Adrenal gland (tissue), 12 donors: Measurements from ENCODE around the gene PARD3B. TPM values are rescaled to one million over a fixed set of nuclear protein-coding genes. Genes with fewer than 3 reads are reported as not detected.

Experiments
- DNase-seq, 7 donors: peaks; one replicate each; pipeline ENCODE4 v3.0.0-alpha.2; 2019 to 2020
- H3K27ac ChIP-seq, 5 donors: fragments of 200-600 bp; sonication (generic) in 4 of 5; 1 replicate in 3 of 5; 2 replicates in 2 of 5; pipeline versions ENCODE4 v1.5.1 to v1.8.0; 2016 to 2020; ENCODE audit warnings: mild to moderate bottlenecking in 1 of 5
- H3K27me3 ChIP-seq: fragments of 200-600 bp; 2 replicates; pipeline ENCODE4 v1.8.0; 2021
- H3K36me3 ChIP-seq, 2 donors: fragments of 200-600 bp; replicated peaks in 1 of 2; 1 replicate in 1 of 2; 2 replicates in 1 of 2; pipeline versions ENCODE4 v1.5.1 to v1.8.0; 2018 to 2022
- H3K4me1 ChIP-seq, 2 donors: fragments of 200-600 bp; replicated peaks in 1 of 2; 1 replicate in 1 of 2; 2 replicates in 1 of 2; pipeline versions ENCODE4 v1.5.1 to v1.8.0; 2018 to 2021
- H3K4me3 ChIP-seq, 4 donors: fragments of 200-600 bp; sonication (generic) in 3 of 4; one replicate each; pipeline ENCODE4 v1.5.1; 2016 to 2018
- H3K9me3 ChIP-seq, 3 donors: fragments of 200-600 bp; sonication (generic) in 1 of 3; replicated peaks in 1 of 3; 1 replicate in 2 of 3; 2 replicates in 1 of 3; pipeline versions ENCODE4 v1.5.1 to v1.8.0; 2016 to 2021
- CTCF ChIP-seq, 6 experiments: fragments of 450-650 bp in 4 of 6; fragments of 200-600 bp in 2 of 6; sonication (generic) in 1 of 6; IDR thresholded peaks; 1 replicate in 5 of 6; 2 replicates in 1 of 6; pipeline versions ENCODE4 v1.5.1 to v1.8.0; 2016 to 2021; ENCODE audit warnings: antibody characterized with exemption in 6 of 6, mild to moderate bottlenecking in 2 of 6, moderate library complexity in 1 of 6
- POLR2A ChIP-seq, 2 donors: fragments of 450-650 bp; IDR thresholded peaks; one replicate each; pipeline ENCODE4 v1.6.1; 2017; ENCODE audit warnings: antibody characterized with exemption in 2 of 2, mild to moderate bottlenecking in 2 of 2, moderate library complexity in 1 of 2
- whole genome bisulfite sequencing, 4 donors: extraction: QIAGEN DNeasy Blood & Tissue Kit in 2 of 4; methylation state at CpG; one replicate each; pipeline versions ENCODE4 v1.1.5 to v1.1.7; 2013 to 2017; 5-methylcytosine and 5-hydroxymethylcytosine counted together
- intact Hi-C, 2 donors: fragments of 100-400 bp; cut with DNase I; formaldehyde crosslinking; loops; one replicate each; pipeline versions ENCODE4 v1.14.1 to v1.15.0; 2022 to 2023
- polyA plus RNA-seq, 3 donors: library from polyadenylated mRNA; stranded (reverse); fragments of 200-250 nt in 2 of 3; fragments of 350-450 nt in 1 of 3; fragmentation: Illumina TruSeq in 1 of 3; extraction: RNeasy Lipid Tissue Mini Kit (QIAGEN cat#74804) in 1 of 3; gene quantifications; one replicate each; pipeline ENCODE4 v1.2.3, GENCODE V29; 2013 to 2014
- total RNA-seq, 9 donors: library from RNA; depleted of rRNA in 4 of 9; stranded (reverse); fragments of >200 nt in 4 of 9; fragments of 120-200 nt in 1 of 9; fragmentation: NEBNext Ultra II Directional in 1 of 9; extraction: Animal tissue kit (Norgen Biotek cat#: 25700) in 1 of 9; gene quantifications; one replicate each; pipeline versions ENCODE4 v1.1.0 to v1.2.4, GENCODE V29; 2013 to 2023
- donor health status: healthy with polysubstance abuse.
- donor health status: Bipolar disorder and iron deficiency.
- donor health status: DM: yes; HTN: yes; CAD: no.
- donor health status: DM: no; HTN: no; CAD: no.
- donor health status: DM: no; HTN: no; CAD: no.
- donor health status: DM: yes; HTN: yes; CAD: no.

Gene PARD3B
- total and polyA plus RNA-seq, 12 donors: 1.9 to 20.4 (median 9.5) TPM

GRCh38 chr2:205539603-205540002 lies 994.3 kb downstream of the PARD3B start:
- H3K36me3 ChIP-seq: no peaks in the 10 kb centered on the region
- no peak for TF ChIP-seq CTCF (IDR thresholded peaks at IDR 0.05)
- no peak for TF ChIP-seq POLR2A (IDR thresholded peaks at IDR 0.05)
- 78 to 90% (median 82%) methylated on average over 5 of the region's 5 CpGs for WGBS, 4 donors
- H3K27me3 ChIP-seq: no peaks in the 10 kb centered on the region
- no peak for DNase-seq
- H3K27ac ChIP-seq: no peak overlapping the region
- H3K4me3 ChIP-seq: no peak overlapping the region
- intact Hi-C loops: no loop called here
- H3K9me3 ChIP-seq: no peaks in the 10 kb centered on the region
- peaks cover 0 to 10% of the 10 kb centered on the region in 2 donors for H3K4me1 ChIP-seq

- intact Hi-C loops: no loop called here
- Histone ChIP-seq H3K4me1 (peaks cover 0 to 13% of the 10 kb centered on the region in 2 donors), H3K27ac (no peak overlapping the region), H3K9me3 (no peaks in the 10 kb centered on the region), H3K4me3 (no peak overlapping the region), H3K36me3 (no peaks in the 10 kb centered on the region), H3K27me3 (no peaks in the 10 kb centered on the region)
- 69 to 79% (median 76%) methylated on average over 5 of the region's 5 CpGs for WGBS, 4 donors
- no peak for DNase-seq
- TF ChIP-seq CTCF (IDR thresholded peaks at IDR 0.05) (no peak), POLR2A (IDR thresholded peaks at IDR 0.05) (no peak)
These were observed 994.8 kb downstream of the PARD3B start for GRCh38 chr2:205540036-205540435.

DNA sequence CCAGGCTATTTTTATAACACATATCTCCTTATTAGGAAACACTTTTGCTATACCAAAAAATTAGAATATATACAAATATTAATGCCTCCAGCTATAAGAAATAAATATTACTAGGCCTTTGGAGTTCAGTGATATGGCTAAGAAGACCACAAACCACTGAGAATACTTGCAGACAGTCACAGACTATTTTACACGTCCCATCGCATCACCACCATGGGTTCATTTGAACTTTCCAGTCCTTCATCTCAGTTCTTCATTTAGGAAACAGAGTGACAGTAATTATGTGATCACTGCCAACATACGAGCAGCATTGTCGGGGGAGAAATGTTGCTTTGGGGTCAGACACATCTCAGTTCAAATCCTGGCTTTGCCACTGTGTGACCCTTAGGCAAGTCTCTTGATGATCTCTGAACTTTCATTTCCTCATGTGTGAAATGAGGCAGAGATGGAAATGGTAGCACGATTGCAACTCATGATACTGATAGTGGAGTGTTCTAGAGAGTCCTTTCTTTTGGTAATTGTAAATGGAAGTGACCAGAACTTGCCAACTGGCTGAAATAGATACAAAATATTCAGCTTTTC lies 998.1 kb downstream of the PARD3B start:
- TF ChIP-seq POLR2A (IDR thresholded peaks at IDR 0.05) (no peak), CTCF (IDR thresholded peaks at IDR 0.05) (no peak)
- H3K27ac ChIP-seq: no peak overlapping the region
- no peaks in the 10 kb centered on the region for H3K9me3 ChIP-seq
- H3K36me3 ChIP-seq: no peaks in the 10 kb centered on the region
- no peaks in the 10 kb centered on the region for H3K27me3 ChIP-seq
- intact Hi-C loops: no loop called here
- DNase-seq: no peak
- H3K4me1 ChIP-seq: peaks cover 0 to 13% of the 10 kb centered on the region in 2 donors
- WGBS, 4 donors: 74 to 80% (median 79%) methylated on average over 5 of the region's 5 CpGs
- no peak overlapping the region for H3K4me3 ChIP-seq

DNA sequence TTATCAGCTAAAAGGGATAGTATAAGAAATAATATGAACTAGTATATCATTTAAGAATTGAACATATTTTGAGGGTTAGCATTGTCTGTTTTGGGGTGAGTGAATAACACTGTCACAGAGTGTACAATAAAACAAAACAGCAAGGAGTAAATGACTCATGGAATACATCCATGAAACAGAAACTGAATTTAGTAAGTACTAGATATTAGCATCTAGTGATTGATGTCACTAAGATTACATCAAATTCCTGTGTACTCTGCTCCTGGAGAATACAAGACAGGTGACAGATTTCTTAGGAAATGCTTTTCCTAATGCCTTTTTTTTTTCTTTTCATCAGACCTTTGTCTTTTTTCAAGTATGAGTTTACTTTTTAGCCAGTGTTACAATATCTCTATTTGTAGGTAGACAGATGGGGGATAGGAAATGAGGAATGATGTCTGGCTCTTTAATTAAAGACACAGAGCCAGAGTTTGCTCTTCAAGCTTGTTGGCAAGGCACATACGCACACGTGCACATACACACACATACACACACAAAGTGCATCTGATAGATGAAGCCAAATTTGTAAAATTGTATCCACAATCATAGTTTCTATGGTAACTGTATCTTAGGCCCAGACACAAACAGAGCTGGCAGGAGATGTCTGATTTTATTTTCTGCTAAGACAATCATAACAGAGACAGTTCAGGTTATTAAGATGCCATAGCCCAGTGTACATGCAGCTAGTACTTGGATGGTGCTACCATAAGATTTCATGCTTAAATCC lies 998.8 kb downstream of the PARD3B start:
- WGBS, 4 donors: 59 to 64% (median 61%) methylated on average over 2 of the region's 2 CpGs
- H3K4me3 ChIP-seq: no peak overlapping the region

More for the DNA sequence above, 998.8 kb downstream of the PARD3B start:
- Histone ChIP-seq H3K27ac (no peak overlapping the region), H3K4me1 (peaks cover 0 to 13% of the 10 kb centered on the region in 2 donors), H3K27me3 (no peaks in the 10 kb centered on the region), H3K36me3 (no peaks in the 10 kb centered on the region), H3K9me3 (no peaks in the 10 kb centered on the region)
- intact Hi-C loops: no loop called here
- TF ChIP-seq CTCF (IDR thresholded peaks at IDR 0.05) (no peak), POLR2A (IDR thresholded peaks at IDR 0.05) (no peak)
- DNase-seq: no peak
